ENCODE results near the gene ITGA5.

The ITGA5 gene

DNA sequence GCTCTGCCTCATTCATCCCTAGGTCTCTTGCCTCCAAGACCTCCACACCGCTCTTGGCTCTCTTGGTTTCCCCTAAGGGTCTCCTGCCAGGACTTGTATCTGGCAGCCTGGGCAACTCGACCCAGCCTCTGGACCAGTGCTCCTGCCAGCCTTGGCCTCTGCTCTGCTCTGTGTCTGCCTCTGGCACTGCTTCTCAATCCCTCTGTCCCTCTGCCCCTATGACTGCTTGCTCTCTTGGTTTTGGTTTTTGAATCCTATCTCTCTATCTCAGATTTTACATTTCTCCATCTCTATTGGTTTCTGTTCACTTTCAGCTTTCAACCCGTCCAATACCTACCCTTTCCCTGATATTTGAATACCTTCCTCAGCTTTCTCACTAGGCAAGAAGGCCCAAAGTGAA, 6.3 kb downstream of the ITGA5 start:
- no peak overlapping the region for H3K4me3 ChIP-seq (ENCODE audit: low read depth, low read length)

DNA sequence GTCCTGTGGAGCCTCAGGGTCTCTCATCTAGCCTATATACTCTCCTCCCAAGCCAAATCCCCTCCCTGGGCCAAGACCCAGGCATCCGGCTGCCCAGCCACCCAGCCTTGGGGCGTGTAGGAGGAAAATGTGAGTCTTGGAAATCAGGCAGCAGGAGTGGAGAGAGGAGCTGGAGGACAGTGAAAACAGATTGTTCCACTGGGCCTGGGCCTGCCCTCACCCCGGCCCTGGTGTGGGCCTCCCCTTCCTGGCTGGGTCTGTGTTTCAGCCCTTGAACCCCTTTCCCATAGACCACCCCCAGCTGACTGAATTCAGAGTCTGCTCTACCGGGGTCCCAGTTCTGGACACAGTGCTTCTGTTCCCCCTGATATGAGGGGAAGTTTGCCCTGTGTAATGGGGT, 6.7 kb downstream of the ITGA5 start:
- H3K4me3 ChIP-seq (ENCODE audit: low read depth, low read length): no peak overlapping the region

DNA sequence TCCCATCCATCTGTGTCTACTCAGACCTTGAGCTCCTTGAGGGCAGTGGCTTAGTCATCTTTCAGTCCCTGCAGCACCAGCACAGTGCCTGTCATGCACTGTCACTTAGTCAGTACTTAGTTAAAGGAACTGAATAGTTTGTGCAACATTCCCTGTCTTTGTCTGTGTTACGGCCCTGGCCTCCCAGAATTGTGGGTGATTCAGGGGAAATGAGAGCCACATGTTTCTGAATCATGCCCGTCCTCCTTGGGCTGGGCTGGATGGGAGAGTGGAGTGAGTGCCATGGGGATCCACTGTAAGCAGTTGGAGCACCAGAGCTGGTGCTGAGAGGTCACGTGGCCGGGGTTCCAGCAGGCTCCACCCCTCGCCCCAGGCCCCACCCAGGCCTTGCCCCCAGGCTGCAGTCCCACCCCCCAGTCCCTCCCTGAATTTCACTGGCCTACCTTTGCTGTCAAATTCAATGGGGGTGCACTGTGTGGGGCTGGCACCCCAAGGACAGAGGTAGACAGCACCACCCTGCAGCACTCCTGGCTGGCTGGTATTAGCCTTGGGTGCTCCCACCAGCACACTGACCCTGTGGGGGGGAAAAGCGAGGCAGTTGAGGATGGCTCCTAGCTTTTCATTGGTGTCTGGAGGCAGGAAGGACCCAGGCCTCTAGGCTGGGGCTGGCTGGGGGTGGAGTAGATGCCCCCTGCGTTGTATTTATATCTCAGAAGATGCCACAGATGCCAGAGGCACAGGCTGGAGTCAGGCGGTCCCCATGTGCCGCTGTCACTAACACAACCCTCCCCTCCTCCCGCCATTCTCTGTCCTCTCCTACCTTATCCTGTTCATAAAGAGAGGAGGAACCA, 7.5 kb downstream of the ITGA5 start:
- no peak overlapping the region for H3K4me3 ChIP-seq (ENCODE audit: low read depth, low read length)

DNA sequence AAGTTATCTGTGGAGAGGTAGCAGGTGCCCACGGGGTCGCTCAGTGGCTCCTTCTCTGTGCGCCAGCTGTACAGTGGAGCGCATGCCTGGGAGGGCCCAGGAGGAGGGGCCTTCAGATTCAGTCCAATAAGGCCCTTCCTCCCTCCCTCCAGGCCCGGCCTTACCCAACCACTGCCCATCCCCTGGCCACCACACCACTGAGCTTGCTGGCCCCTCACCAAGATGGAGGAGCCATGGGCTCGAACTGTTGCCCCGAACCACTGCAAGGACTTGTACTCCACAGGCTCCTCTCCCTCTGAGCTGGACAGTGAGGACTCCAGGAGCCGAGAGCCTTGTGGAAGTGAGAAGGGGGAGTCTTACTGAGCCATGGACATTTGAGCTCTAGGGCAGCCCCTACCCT, 9.8 kb downstream of the ITGA5 start:
- H3K4me3 ChIP-seq (ENCODE audit: low read depth, low read length): no peak overlapping the region

DNA sequence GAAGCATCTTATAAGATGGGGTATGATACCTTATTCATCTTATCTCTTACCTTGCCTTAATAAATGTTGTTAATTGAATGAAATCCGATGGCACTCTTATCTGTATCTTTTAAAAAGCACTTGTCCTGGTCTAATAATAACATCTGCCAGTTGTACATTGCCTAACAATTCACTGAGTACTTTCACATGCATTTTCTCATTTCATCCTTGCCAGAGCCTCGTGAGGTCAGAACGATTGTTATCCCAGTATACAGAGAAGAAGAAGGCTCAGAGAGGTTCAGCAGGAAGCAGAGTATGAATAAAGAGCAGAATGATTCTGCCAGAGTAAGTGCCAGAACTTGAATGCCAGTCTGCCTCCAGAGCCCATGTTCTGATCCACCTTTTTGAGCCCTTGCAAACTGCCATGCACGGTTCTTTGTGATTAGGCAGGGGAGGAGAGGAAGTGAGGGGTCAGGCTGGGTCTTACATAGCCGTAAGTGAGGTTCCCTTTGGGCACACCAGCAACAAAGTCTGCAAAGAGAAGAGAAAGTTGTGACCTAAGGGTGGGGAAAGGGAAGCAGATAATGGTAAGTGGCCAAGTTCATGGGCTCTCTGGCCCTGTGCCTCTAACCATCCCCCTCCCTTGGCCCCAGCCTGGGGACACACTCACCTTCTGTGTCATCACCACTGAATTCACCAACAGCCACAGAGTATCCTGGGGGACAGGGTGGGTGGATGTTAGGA, 11.7 kb downstream of the ITGA5 start:
- H3K4me3 ChIP-seq (ENCODE audit: low read depth, low read length): no peak overlapping the region

DNA sequence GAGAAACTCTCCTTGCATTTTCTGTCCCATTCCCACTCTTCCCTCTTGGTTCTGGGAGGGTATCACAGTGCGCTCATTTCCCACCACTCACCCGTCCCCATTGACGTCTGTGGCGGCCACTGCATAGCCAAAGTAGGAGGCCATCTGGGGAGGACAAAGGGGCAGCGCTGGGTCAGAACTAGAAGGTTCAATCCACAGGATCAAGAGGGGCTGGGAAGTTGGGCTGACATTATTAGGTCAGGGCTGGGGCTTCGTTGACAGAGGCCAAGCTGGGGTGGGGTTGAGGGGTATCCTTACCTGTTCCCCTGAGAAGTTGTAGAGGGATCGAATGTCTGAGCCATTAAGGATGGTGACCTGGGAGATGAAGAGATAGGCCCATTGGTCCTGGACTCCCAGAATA, 13.5 kb downstream of the ITGA5 start:
- H3K4me3 ChIP-seq (ENCODE audit: low read depth, low read length): no peak overlapping the region

DNA sequence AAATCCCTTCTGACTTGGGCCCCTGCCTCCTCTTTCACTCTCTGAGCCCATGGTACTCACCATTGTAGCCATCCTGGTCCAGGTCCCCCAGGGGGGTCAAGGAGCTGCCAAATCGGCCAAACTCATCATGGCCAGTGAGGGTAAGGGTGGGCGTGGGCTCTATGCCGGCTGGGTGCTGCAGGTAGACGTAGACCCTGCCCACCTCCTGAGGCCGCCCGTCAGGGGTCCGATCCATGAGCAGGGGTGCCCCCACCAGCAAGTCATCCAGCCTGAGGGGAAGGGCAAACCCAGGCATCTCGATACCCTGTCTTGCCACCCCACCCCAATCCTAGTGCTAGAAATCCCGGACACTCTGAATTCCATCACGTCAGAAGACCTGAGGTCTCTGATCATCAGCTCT, 14.0 kb downstream of the ITGA5 start:
- no peak overlapping the region for H3K4me3 ChIP-seq (ENCODE audit: low read depth, low read length)

DNA sequence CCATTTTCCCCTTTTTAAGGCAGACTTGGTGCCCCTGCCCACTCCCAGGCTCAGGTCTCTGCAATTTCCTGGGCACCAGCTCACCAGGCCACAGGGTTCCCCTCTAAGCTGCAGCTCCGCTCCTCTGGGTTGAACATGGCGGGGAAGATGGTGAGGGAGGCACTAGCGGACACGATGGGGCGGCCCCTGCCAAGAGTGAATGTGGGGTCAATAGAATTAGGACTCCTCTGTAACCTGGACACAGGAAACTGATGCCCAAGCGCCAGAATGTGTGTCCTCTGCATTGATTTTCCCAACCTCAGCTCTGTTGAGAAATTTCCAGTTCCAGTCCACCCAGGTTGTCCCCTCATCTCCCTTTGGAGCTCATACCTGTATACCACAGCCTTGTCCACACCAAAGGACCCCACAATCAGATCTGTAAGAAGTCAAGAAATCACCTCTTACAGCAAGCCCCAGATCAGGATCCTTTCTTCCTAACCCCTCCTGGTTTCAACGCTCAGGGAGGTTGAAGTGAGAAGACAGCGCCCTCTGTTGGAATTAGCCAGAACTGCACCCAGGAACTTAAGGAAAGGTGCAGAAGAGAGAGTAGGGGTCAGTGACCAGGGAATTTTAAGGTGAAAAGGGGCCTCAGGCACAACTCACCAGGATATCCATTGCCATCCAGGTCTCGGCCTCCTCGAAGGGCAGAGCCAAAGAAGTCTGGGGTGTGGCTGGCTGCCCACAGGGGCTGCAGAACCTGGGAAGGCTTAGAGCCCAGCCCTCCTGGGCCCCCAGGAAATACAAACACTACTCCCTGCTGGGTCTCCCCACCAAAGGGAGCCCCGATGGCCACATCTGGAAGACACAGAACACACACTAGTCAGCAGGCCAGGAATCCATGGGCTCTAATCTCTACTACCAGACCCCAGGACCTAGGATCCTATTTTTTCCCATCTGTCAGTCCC, 14.7 kb downstream of the ITGA5 start:
- H3K4me3 ChIP-seq (ENCODE audit: low read depth, low read length): no peak overlapping the region

DNA sequence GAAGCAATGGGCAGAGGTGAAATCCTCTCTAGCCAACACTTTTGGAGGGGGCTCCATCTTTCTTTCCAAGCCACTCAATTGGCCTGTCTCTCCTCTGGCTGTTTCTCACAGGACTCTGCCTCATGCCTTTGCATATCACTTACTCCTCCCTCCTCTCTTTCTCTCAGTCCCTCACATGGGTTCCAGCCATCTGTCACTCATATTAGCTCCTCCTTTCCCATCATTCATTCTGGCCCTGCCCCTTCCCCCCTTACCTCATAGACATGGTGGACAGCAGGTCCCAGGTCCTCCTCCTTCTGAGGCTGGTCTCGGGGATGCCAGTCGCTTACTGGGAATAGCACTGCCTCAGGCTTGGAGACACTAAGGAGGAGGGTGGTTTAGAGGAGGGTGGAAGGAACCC, 17.9 kb downstream of the ITGA5 start:
- H3K4me3 ChIP-seq (ENCODE audit: low read depth, low read length): no peak overlapping the region

DNA sequence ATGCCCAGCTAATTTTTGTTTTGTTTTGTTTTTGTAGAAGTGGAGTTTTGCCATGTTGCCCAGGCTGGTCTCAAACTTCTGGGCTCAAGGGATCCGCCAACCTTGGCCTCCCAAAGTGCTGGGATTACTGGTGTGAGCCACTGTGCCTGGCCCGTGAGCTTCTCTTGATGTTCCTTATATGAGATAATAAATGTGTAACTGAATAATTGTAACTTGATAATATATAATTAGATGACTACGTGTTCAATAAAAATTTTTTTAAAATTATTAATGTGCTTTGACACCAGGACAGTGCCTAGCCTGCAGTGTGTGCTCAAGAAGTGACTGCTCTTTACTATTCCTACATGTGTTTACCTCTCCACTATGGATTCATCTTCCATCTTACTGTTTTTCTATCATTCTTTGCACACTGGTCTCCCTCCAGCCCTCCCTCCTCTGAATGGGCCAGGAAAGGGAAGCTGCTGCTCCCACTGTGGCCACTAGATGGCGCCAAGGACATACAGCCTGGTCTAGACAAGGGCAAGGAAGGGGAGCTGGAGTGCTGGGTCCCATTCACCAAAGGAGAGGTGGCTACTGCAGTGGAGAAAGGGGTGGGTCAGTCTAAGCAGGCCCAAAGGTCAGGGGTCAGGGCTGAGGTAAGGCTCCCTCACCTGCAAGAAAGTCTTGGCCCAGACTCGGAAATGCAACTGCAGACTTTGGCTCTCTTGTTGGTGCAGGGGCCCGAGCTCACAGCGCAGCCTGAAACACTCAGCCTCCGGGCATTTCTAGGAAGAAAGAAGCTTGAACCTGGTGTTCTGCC, 19.9 kb downstream of the ITGA5 start:
- no peak overlapping the region for H3K4me3 ChIP-seq (ENCODE audit: low read depth, low read length)

DNA sequence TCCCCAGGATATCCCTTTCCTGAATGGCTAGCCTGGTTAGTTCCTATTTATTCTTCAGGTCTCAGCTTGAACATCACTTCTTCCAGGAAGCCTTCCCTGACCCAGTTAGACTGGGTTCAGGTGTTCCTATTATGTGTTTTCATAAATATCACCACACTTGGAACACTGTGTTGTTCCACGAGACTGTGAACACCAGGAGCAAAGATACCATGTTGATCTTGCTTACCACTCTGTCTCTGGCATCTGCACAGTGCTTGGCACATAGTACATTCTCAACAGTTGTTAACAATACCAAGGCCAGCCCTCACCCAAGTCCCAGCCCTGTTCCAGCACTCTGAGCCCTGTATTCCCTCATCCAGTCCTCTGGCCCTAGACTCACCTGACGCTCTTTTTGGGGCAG, 20.8 kb downstream of the ITGA5 start:
- H3K4me3 ChIP-seq (ENCODE audit: low read depth, low read length): no peak overlapping the region

DNA sequence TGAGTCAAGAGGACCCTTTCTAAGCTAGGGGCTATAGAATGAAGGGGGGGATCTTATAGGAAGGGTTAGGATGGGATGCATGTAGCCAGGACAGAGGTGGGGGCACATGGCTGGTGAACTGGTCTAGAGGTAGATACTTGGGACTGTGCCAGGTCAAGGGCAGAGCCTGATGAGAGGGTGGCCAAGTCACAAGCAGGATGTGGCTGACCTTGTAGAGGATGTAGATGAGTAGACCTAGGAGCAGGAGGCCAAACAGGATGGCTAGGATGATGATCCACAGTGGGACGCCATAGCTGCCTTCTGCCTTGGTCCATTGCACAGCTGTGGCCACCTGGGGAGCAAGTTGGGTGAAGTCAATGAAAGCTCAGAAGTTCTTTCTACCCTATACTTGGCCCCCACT, 21.9 kb downstream of the ITGA5 start:
- H3K4me3 ChIP-seq (ENCODE audit: low read depth, low read length): no peak overlapping the region

DNA sequence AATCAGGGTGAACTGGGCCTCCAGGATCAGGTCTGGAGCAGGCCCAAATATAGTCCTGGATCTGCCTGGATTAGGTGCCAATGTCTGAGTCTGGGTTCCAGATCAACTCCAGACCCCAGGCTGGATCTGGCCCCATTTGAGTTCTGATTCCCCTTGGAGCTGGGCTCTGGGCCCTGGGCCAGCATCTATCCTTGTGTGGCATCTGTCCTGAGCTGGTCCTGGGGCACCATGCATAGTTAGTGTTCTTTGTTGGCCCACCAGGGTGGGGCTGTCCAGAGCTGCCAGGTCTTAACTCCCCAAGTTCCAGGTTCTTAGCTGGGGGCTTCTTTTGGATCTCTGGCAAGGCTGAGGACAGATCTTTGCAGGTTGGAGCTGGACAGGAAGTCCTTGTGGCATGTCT, 23.5 kb downstream of the ITGA5 start:
- H3K4me3 ChIP-seq (ENCODE audit: low read depth, low read length): no peak overlapping the region

DNA sequence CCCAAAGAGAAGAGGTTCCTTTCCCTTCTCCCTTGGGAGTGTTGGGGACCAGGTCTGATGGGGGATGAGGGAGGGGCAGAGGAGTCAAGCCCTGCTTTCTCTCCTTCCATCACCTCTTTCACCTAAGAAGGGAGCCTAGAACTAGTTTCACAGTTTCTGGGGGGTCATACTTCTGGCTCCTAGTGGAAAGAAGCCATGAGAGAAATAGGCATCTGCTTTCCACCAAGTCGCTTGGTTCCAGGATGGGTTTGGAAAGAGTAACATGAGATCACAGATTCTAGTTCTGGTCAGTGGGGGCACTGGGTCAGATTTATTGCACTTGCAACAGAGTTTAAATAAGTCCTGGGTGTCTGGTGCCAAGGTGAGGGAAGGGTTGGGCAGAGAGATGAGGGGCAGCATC, 24.1 kb downstream of the ITGA5 start:
- no peak overlapping the region for H3K4me3 ChIP-seq (ENCODE audit: low read depth, low read length)

DNA sequence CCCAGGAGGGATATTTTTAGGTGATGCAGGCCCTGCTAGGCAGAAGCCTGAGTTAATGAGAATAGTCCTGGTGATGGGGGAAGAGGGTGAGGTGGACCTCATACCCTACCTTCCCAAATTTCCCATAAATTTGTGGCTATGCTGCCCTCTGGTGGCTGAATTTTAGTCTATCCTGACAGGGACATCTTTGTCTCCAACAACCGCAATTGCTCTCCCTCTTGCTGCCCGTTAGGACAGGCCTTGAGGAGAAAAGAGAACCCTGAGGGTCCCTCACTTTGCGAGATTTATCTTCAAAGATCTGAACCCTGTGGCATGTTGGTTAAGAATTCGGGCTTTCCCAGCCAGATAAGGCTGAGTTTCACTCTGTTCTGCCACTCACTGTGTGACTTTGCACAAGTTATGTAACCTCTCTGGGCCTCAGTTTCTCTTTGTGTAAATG, 24.8 kb downstream of the ITGA5 start:
- no peak overlapping the region for H3K4me3 ChIP-seq (ENCODE audit: low read depth, low read length)

DNA sequence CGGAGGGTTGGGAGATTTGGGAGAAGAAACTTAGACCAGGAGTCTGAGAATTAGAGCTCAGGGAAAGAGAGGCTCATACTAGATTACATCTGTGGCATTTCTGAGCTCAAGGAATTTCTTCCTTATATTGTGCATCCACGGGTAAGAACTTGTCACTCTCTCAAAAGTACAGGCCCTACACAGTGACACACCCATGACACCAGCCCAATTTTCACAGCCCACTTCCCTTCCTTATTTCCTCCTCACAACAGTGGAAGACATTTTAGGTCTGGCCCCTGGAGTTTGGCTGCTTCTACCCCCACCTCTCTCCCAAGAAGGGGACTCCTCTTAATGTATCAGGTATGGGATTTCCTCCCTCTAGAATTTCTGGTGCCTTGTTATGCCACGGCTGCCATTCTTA, 25.3 kb downstream of the ITGA5 start:
- no peak overlapping the region for H3K4me3 ChIP-seq (ENCODE audit: low read depth, low read length)

DNA sequence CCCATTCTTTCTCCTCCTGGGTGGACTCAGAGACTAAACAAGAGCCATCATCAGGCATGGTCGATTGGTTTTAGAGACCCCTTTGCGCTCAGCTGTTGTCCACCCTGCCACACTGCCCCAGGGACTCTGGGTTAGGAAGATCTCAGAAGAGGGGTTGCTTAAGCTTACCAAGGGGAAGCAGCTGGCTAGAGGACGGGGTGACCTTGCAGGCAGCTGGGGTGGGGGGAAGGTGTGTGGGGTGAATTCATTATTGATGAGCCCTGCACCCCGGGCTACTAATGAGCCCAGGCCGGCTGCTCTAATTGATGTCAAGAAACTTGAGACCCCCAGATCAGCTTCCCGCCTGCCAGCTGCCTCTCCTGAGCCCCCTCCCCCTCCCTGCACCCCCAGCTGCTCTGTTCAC, 25.9 kb downstream of the ITGA5 start:
- no peak overlapping the region for H3K4me3 ChIP-seq (ENCODE audit: low read depth, low read length)

DNA sequence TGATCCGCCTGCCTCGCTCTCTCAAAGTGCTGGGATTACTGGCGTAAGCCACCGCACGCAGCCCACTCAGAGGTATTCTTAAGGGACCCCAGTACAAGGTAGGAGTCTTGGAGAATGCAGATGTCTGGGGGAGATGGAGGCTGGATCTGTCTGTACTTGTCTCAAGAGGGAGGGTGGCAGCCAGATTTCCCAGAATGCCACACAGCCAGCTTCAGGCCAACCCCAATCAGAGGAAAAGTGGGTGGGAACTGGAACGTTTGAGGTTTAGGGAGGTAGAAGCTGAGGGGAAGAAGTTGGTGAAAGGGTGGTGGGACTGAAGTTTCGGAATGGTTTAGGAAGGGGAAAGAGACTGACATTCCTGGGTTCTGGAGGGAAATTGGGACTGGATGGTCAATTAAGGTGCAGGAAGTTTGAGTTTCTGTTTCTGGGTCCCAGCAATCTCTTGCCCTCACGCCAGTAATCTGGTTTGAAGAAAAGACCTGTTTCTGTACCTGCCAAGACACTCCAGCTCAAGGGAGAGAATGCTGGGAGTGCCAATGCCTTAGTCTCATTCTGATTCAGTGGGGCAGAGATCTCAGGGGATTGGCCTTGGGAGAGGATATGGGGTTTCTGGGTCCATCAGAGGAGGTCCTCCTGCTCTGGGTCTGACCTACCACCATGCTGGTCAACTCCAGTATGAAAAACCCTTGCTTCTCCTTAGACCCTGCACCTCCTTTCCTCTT, 26.4 kb downstream of the ITGA5 start:
- H3K4me3 ChIP-seq (ENCODE audit: low read depth, low read length): no peak overlapping the region

DNA sequence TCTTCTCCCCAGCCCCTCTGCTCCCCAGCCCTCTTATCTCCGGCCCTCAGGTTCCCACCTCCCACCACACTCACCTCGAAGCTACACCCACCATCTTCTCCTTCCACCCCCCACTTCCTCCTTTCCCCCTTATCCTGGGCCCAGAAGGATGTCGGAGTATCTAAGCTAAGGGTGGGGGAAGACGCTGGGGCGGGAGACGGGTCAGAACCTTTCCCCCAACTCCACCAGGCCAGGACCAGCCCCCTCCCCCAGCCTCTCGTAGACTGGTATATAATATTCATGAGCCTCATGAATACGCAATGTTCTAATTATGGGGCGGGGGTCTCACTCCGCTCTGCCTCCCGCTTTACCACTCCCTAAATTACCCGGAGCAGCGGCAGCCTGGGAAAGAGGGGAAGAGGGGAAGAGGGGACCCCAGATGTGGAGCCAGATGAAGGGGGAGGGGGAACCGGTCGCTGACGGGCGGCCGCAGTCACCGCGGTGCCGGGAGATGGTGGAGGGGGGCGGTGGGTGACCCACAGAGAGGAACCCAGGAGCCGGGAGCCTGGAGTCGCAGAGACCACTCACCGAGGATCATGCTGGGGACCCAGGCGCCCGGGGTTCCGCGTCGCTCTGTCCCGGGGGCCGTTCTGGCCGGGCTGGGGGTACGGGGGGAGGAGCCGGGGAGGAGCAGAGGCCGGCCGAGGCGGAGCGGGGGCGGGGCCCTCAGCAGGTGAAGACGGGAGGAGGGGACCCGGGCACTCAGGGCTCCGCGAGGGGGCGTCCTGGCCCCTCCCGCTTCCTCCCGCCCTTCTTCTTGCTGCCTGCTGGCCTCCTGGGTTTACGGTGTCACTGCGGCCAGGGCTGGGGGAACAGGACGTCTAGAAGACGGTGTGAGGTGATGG, 28.2 kb downstream of the ITGA5 start:
- peak overlapping the region; percentile 66 for H3K4me3 ChIP-seq (ENCODE audit: low read depth, low read length)

All from iPS-11a (cell line).